ENCODE results near the gene GSTP1. TPM values are rescaled to one million over a fixed set of nuclear protein-coding genes. Genes with fewer than 3 reads are reported as not detected.
"Not testable (repeated sequence)": the region's sequence is repeated elsewhere in the genome, so short reads cannot be mapped to it uniquely, and the experiment has no call there.

The GSTP1 gene
- polyA plus RNA-seq, 4 donors, result 714 to 1,471 (median 1,003) TPM

DNA sequence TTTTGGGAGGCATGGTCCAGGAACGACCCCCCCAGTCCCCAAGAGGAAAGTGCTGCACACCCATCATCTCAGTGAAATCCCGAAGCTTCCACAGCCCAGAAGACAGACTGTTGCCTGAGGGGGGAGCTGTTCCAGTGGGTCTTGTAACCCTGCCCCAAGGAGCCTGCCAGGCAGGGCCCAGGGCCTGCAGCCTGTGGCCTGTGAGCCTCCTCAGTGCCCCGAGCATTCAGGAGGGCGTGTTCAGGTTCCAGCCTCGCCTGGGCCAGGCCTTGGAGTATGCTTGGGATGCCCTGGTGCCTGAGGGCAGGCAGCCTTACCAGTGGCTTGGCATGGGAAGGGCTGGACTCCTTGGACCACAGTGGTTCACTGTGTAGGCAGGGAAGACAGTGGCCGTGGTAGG lies 42.4 kb upstream of the GSTP1 start:
- no peak for FAIRE-seq
- no peak for DNase-seq
- H3K27ac ChIP-seq (ENCODE audit: low read depth in 1 of 3, low read length in 2 of 3), result no peak overlapping the region
- no peaks in the 10 kb centered on the region for H3K36me3 ChIP-seq (ENCODE audit: control insufficient read depth in 3 of 3, insufficient read depth in 2 of 3, low read depth in 1 of 3, low read length in 3 of 3)
- H3K4me1 ChIP-seq (ENCODE audit: control insufficient read depth in 3 of 3, insufficient read depth in 2 of 3, low read depth in 1 of 3, low read length in 2 of 3), result peaks cover 3 to 27% (median 4%) of the 10 kb centered on the region in 3 donors
- WGBS, 3 donors, result 67 to 84% (median 70%) methylated on average over 6 of the region's 6 CpGs
- H3K27me3 ChIP-seq (ENCODE audit: control insufficient read depth in 3 of 3, insufficient read depth in 3 of 3, low read length in 3 of 3), result no peaks in the 10 kb centered on the region
- H3K9me3 ChIP-seq (ENCODE audit: control insufficient read depth in 2 of 2, insufficient read depth in 1 of 2, low read depth in 1 of 2, low read length in 1 of 2), result no peaks in the 10 kb centered on the region
- H3K4me3 ChIP-seq (ENCODE audit: low read depth in 1 of 3, low read length in 3 of 3), result no peak overlapping the region

- WGBS, 3 donors, result 64 to 77% (median 72%) methylated on average over 3 of the region's 3 CpGs
- H3K9me3 ChIP-seq (ENCODE audit: control insufficient read depth in 2 of 2, insufficient read depth in 1 of 2, low read depth in 1 of 2, low read length in 1 of 2), result peaks cover 0 to 3% of the 10 kb centered on the region in 2 donors
Observed at GRCh38 chr11:67542169-67542568, 41.4 kb upstream of the GSTP1 start.

DNA sequence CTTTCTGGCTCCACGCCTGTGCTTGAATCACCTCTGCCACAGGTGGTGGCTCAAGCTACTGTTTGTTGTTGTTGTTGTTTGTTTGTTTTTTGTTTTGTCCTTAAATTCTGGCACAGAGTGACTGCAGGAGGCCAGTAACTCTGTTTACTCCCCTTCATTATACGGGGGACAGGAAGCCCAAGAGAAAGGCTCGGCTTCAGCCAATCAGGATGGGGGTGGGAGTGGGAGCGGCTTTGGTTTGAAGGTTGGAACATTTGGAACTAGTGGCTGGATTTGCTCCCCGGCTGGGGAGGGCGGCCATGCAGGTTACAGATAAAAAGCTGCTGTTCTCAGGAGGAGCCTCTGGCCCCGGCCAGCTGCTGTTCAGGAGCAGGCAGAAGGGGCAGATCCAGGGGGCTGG lies 40.6 kb upstream of the GSTP1 start:
- H3K4me1 ChIP-seq (ENCODE audit: control insufficient read depth in 3 of 3, insufficient read depth in 2 of 3, low read depth in 1 of 3, low read length in 2 of 3), result peaks cover 3 to 24% (median 4%) of the 10 kb centered on the region in 3 donors
- no peaks in the 10 kb centered on the region for H3K36me3 ChIP-seq (ENCODE audit: control insufficient read depth in 3 of 3, insufficient read depth in 2 of 3, low read depth in 1 of 3, low read length in 3 of 3)
- H3K4me3 ChIP-seq (ENCODE audit: low read depth in 1 of 3, low read length in 3 of 3), result no peak overlapping the region
- H3K9me3 ChIP-seq (ENCODE audit: control insufficient read depth in 2 of 2, insufficient read depth in 1 of 2, low read depth in 1 of 2, low read length in 1 of 2), result peaks cover 0 to 3% of the 10 kb centered on the region in 2 donors
- no peak for FAIRE-seq
- no peak overlapping the region for H3K27ac ChIP-seq (ENCODE audit: low read depth in 1 of 3, low read length in 2 of 3)
- WGBS, 3 donors, result 53 to 55% (median 55%) methylated on average over 6 to 7 of the region's 7 CpGs
- H3K27me3 ChIP-seq (ENCODE audit: control insufficient read depth in 3 of 3, insufficient read depth in 3 of 3, low read length in 3 of 3), result no peaks in the 10 kb centered on the region
- peak in 1 of 2 donors; percentile 33 for DNase-seq

More at GRCh38 chr11:67542169-67542568, 41.4 kb upstream of the GSTP1 start:
- no peaks in the 10 kb centered on the region for H3K27me3 ChIP-seq (ENCODE audit: control insufficient read depth in 3 of 3, insufficient read depth in 3 of 3, low read length in 3 of 3)
- FAIRE-seq, result no peak
- no peak for DNase-seq
- no peaks in the 10 kb centered on the region for H3K36me3 ChIP-seq (ENCODE audit: control insufficient read depth in 3 of 3, insufficient read depth in 2 of 3, low read depth in 1 of 3, low read length in 3 of 3)
- peaks cover 3 to 24% (median 4%) of the 10 kb centered on the region in 3 donors for H3K4me1 ChIP-seq (ENCODE audit: control insufficient read depth in 3 of 3, insufficient read depth in 2 of 3, low read depth in 1 of 3, low read length in 2 of 3)
- H3K27ac ChIP-seq (ENCODE audit: low read depth in 1 of 3, low read length in 2 of 3), result no peak overlapping the region
- no peak overlapping the region for H3K4me3 ChIP-seq (ENCODE audit: low read depth in 1 of 3, low read length in 3 of 3)

DNA sequence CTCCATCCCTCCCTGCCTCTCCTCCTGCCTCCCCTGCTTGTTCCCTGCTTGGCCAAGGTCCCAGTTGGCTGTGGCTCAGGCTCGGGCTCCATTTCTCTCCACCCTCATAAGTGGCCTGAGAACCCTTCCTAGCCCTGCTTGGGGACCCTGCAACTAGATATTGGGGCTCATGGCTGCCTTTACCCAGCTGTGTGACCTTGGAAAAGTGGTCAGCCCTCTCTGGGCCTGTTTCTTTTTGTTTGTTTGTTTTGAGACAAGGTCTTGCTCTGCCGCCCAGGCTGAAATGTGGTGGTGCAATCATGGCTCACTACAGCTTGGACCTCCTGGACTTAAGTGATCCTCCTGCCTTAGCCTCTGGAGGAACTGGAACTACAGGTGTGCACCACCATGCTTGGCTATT lies 40.0 kb upstream of the GSTP1 start:
- H3K9me3 ChIP-seq (ENCODE audit: control insufficient read depth in 2 of 2, insufficient read depth in 1 of 2, low read depth in 1 of 2, low read length in 1 of 2), result peaks cover 0 to 3% of the 10 kb centered on the region in 2 donors
- no peak overlapping the region for H3K27ac ChIP-seq (ENCODE audit: low read depth in 1 of 3, low read length in 2 of 3)
- no peak for FAIRE-seq
- H3K4me3 ChIP-seq (ENCODE audit: low read depth in 1 of 3, low read length in 3 of 3), result no peak overlapping the region
- no peaks in the 10 kb centered on the region for H3K36me3 ChIP-seq (ENCODE audit: control insufficient read depth in 3 of 3, insufficient read depth in 2 of 3, low read depth in 1 of 3, low read length in 3 of 3)
- peaks cover 3 to 24% (median 4%) of the 10 kb centered on the region in 3 donors for H3K4me1 ChIP-seq (ENCODE audit: control insufficient read depth in 3 of 3, insufficient read depth in 2 of 3, low read depth in 1 of 3, low read length in 2 of 3)
- 41 to 62% (median 47%) methylated on average over 2 of the region's 2 CpGs for WGBS, 3 donors
- no peaks in the 10 kb centered on the region for H3K27me3 ChIP-seq (ENCODE audit: control insufficient read depth in 3 of 3, insufficient read depth in 3 of 3, low read length in 3 of 3)
- no peak for DNase-seq

GRCh38 chr11:67544616-67545242 lies 38.9 kb upstream of the GSTP1 start:
- Histone ChIP-seq H3K27me3 (ENCODE audit: control insufficient read depth in 3 of 3, insufficient read depth in 3 of 3, low read length in 3 of 3) (no peaks in the 10 kb centered on the region), H3K4me1 (ENCODE audit: control insufficient read depth in 3 of 3, insufficient read depth in 2 of 3, low read depth in 1 of 3, low read length in 2 of 3) (peaks cover 3 to 24% (median 4%) of the 10 kb centered on the region in 3 donors), H3K36me3 (ENCODE audit: control insufficient read depth in 3 of 3, insufficient read depth in 2 of 3, low read depth in 1 of 3, low read length in 3 of 3) (no peaks in the 10 kb centered on the region), H3K27ac (ENCODE audit: low read depth in 1 of 3, low read length in 2 of 3) (peak overlapping the region in 2 of 3 donors; percentile 37 to 89), H3K9me3 (ENCODE audit: control insufficient read depth in 2 of 2, insufficient read depth in 1 of 2, low read depth in 1 of 2, low read length in 1 of 2) (peaks cover 0 to 3% of the 10 kb centered on the region in 2 donors), H3K4me3 (ENCODE audit: low read depth in 1 of 3, low read length in 3 of 3) (no peak overlapping the region)
- DNase-seq, result peak; percentile 65 to 79
- FAIRE-seq, result no peak
- whole genome bisulfite sequencing, 3 donors, result 14 to 53% (median 38%) methylated on average over 10 of the region's 10 CpGs

DNA sequence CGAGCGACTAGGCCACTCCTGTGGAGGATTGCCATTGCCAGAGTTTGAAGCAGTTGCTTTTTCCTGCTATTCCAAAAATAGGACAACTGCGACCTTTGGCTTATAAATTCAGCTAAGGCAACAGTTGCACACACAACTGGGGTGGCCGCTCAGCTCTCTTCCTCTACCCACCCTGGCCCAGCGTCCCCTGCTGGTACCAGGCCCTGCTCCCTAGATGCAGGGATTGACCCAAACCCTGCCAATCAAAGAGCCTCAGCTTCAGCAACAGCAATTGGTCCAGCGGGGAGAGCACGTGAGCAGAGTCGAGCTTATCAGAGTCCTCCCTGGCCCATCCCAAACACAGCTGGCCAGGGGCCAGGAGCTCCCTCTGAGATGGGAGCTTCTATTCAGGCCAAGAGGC lies 38.3 kb upstream of the GSTP1 start:
- peak overlapping the region in 2 of 3 donors; percentile 37 to 89 for H3K27ac ChIP-seq (ENCODE audit: low read depth in 1 of 3, low read length in 2 of 3)
- no peaks in the 10 kb centered on the region for H3K27me3 ChIP-seq (ENCODE audit: control insufficient read depth in 3 of 3, insufficient read depth in 3 of 3, low read length in 3 of 3)
- DNase-seq, result peak; percentile 68 to 78
- H3K4me3 ChIP-seq (ENCODE audit: low read depth in 1 of 3, low read length in 3 of 3), result no peak overlapping the region
- no peaks in the 10 kb centered on the region for H3K36me3 ChIP-seq (ENCODE audit: control insufficient read depth in 3 of 3, insufficient read depth in 2 of 3, low read depth in 1 of 3, low read length in 3 of 3)
- FAIRE-seq, result no peak
- H3K4me1 ChIP-seq (ENCODE audit: control insufficient read depth in 3 of 3, insufficient read depth in 2 of 3, low read depth in 1 of 3, low read length in 2 of 3), result peaks cover 3 to 24% (median 4%) of the 10 kb centered on the region in 3 donors
- peaks cover 0 to 3% of the 10 kb centered on the region in 2 donors for H3K9me3 ChIP-seq (ENCODE audit: control insufficient read depth in 2 of 2, insufficient read depth in 1 of 2, low read depth in 1 of 2, low read length in 1 of 2)
- 13 to 41% (median 26%) methylated on average over 8 of the region's 8 CpGs for WGBS, 3 donors

DNA sequence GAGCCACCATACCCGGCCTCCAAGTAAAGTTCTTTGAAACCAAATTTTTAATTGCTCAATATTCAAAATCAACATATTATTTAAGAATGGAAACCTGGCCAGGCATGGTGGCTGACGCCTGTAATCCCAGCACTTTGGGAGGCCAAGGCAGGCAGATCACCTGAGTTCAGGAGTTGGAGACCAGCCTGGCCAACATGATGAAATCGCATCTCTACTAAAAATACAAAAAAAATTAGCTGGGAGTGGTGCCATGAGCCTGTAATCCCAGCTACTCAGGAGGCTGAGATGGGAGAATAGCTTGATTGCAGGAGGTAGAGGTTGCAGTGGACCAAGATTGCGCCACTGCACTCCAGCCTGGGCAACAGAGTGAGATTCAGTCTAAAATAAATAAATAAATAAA lies 35.5 kb upstream of the GSTP1 start:
- not testable (repeated sequence) for H3K4me3 ChIP-seq (ENCODE audit: low read depth in 1 of 3, low read length in 3 of 3); H3K36me3 ChIP-seq (ENCODE audit: control insufficient read depth in 3 of 3, insufficient read depth in 2 of 3, low read depth in 1 of 3, low read length in 3 of 3); H3K27me3 ChIP-seq (ENCODE audit: control insufficient read depth in 3 of 3, insufficient read depth in 3 of 3, low read length in 3 of 3); H3K27ac ChIP-seq (ENCODE audit: low read depth in 1 of 3, low read length in 2 of 3); DNase-seq; FAIRE-seq
- H3K9me3 ChIP-seq (ENCODE audit: control insufficient read depth in 2 of 2, insufficient read depth in 1 of 2, low read depth in 1 of 2, low read length in 1 of 2), result peaks cover 0 to 11% of the 10 kb centered on the region in 2 donors
- WGBS, 3 donors, result 89 to 94% (median 89%) methylated on average over 4 of the region's 4 CpGs
- H3K4me1 ChIP-seq (ENCODE audit: control insufficient read depth in 3 of 3, insufficient read depth in 2 of 3, low read depth in 1 of 3, low read length in 2 of 3), result peaks cover 3 to 19% (median 3%) of the 10 kb centered on the region in 3 donors

GRCh38 chr11:67548555-67549110 lies 35.0 kb upstream of the GSTP1 start:
- H3K27ac ChIP-seq (ENCODE audit: low read depth in 1 of 3, low read length in 2 of 3), result no peak overlapping the region

More at GRCh38 chr11:67548555-67549110, 35.0 kb upstream of the GSTP1 start:
- Histone ChIP-seq H3K4me3 (ENCODE audit: low read depth in 1 of 3, low read length in 3 of 3) (no peak overlapping the region), H3K27me3 (ENCODE audit: control insufficient read depth in 3 of 3, insufficient read depth in 3 of 3, low read length in 3 of 3) (no peaks in the 10 kb centered on the region), H3K36me3 (ENCODE audit: control insufficient read depth in 3 of 3, insufficient read depth in 2 of 3, low read depth in 1 of 3, low read length in 3 of 3) (no peaks in the 10 kb centered on the region), H3K9me3 (ENCODE audit: control insufficient read depth in 2 of 2, insufficient read depth in 1 of 2, low read depth in 1 of 2, low read length in 1 of 2) (peaks cover 0 to 11% of the 10 kb centered on the region in 2 donors), H3K4me1 (ENCODE audit: control insufficient read depth in 3 of 3, insufficient read depth in 2 of 3, low read depth in 1 of 3, low read length in 2 of 3) (peaks cover 3 to 18% (median 3%) of the 10 kb centered on the region in 3 donors)
- 82 to 86% (median 85%) methylated on average over 9 of the region's 9 CpGs for WGBS, 3 donors
- no peak for FAIRE-seq
- no peak for DNase-seq

Measured in small intestine (tissue), 7 donors.